ENCODE results near the gene PTTG1.

Gene PTTG1

DNA sequence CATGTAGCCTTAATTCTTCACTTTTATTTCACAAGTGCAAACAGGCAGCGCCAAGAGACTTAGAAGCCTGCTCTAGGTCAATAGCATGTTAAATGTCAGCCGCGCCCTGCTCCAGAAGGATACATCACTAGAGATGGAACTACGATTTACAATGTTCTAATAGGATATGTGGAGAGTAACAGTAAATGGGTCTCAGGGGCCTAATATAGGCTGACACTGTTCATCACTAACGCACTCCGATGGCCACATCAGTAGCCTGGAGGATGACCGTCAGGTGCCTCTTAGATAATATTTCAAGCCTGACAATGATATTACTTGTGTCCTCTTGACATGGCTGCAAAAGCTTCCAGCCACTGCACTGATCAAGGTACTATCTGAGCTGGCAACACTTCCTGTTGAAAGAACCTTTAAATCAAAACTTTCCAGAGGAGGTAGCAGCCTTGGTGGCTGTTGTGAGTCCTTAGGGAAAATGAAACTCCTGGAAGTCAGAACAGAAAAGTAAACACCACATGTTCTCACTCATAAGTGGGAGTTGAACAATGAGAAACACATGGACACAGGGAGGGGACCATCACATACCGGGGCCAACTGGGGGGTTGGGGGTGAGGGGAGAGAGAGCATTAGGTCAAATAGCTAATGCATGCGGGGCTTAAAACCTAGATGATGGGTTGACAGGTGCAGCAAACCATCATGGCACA lies 35.0 kb downstream of the PTTG1 start:
- Histone ChIP-seq H3K9ac (ENCODE audit: low read depth, low read length, poor library complexity, severe bottlenecking) (no peak overlapping the region), H3K9me3 (ENCODE audit: insufficient read depth, low read depth, low read length) (no peaks in the 10 kb centered on the region), H3K27me3 (ENCODE audit: insufficient read depth, low read length, poor library complexity, severe bottlenecking) (no peaks in the 10 kb centered on the region), H4K20me1 (ENCODE audit: insufficient read depth, low read length, poor library complexity, severe bottlenecking) (no peaks in the 10 kb centered on the region), H3K4me3 (ENCODE audit: low read length, poor library complexity, severe bottlenecking) (no peak overlapping the region), H3K9me2 (replicated peaks; ENCODE audit: low read depth, low read length) (no peaks in the 10 kb centered on the region), H3K36me3 (ENCODE audit: insufficient read depth, low read length) (no peaks in the 10 kb centered on the region), H3K4me1 (ENCODE audit: insufficient read depth, low read length, poor library complexity, severe bottlenecking) (peaks cover 14% of the 10 kb centered on the region), H2AFZ (ENCODE audit: low read length) (no peak overlapping the region), H3K4me2 (ENCODE audit: low read depth, low read length, poor library complexity, severe bottlenecking) (peak overlapping the region; percentile 27), H3F3A (ENCODE audit: low read depth) (no peaks in the 10 kb centered on the region), H3K79me2 (ENCODE audit: insufficient read depth, low read length) (no peaks in the 10 kb centered on the region)
- TF ChIP-seq CTCF (conservative IDR thresholded peaks at IDR 0.05; ENCODE audit: low read length), result no peak
- no peak for TF ChIP-seq EZH2phosphoT487 (IDR thresholded peaks at IDR 0.05; ENCODE audit: borderline replicate concordance)

GRCh38 chr5:160457252-160457651 lies 35.6 kb downstream of the PTTG1 start:
- H3K79me2 ChIP-seq (ENCODE audit: insufficient read depth, low read length), result no peaks in the 10 kb centered on the region
- H2AFZ ChIP-seq (ENCODE audit: low read length), result no peak overlapping the region
- TF ChIP-seq CTCF (conservative IDR thresholded peaks at IDR 0.05; ENCODE audit: low read length) (no peak), EZH2phosphoT487 (IDR thresholded peaks at IDR 0.05; ENCODE audit: borderline replicate concordance) (no peak)
- no peak overlapping the region for H3K9ac ChIP-seq (ENCODE audit: low read depth, low read length, poor library complexity, severe bottlenecking)
- no peaks in the 10 kb centered on the region for H3F3A ChIP-seq (ENCODE audit: low read depth)
- H4K20me1 ChIP-seq (ENCODE audit: insufficient read depth, low read length, poor library complexity, severe bottlenecking), result no peaks in the 10 kb centered on the region
- H3K36me3 ChIP-seq (ENCODE audit: insufficient read depth, low read length), result no peaks in the 10 kb centered on the region
- H3K4me3 ChIP-seq (ENCODE audit: low read length, poor library complexity, severe bottlenecking), result no peak overlapping the region
- H3K4me1 ChIP-seq (ENCODE audit: insufficient read depth, low read length, poor library complexity, severe bottlenecking), result peaks cover 14% of the 10 kb centered on the region
- H3K9me3 ChIP-seq (ENCODE audit: insufficient read depth, low read depth, low read length), result no peaks in the 10 kb centered on the region
- H3K9me2 ChIP-seq (replicated peaks; ENCODE audit: low read depth, low read length), result no peaks in the 10 kb centered on the region
- H3K4me2 ChIP-seq (ENCODE audit: low read depth, low read length, poor library complexity, severe bottlenecking), result no peak overlapping the region
- no peaks in the 10 kb centered on the region for H3K27me3 ChIP-seq (ENCODE audit: insufficient read depth, low read length, poor library complexity, severe bottlenecking)

DNA sequence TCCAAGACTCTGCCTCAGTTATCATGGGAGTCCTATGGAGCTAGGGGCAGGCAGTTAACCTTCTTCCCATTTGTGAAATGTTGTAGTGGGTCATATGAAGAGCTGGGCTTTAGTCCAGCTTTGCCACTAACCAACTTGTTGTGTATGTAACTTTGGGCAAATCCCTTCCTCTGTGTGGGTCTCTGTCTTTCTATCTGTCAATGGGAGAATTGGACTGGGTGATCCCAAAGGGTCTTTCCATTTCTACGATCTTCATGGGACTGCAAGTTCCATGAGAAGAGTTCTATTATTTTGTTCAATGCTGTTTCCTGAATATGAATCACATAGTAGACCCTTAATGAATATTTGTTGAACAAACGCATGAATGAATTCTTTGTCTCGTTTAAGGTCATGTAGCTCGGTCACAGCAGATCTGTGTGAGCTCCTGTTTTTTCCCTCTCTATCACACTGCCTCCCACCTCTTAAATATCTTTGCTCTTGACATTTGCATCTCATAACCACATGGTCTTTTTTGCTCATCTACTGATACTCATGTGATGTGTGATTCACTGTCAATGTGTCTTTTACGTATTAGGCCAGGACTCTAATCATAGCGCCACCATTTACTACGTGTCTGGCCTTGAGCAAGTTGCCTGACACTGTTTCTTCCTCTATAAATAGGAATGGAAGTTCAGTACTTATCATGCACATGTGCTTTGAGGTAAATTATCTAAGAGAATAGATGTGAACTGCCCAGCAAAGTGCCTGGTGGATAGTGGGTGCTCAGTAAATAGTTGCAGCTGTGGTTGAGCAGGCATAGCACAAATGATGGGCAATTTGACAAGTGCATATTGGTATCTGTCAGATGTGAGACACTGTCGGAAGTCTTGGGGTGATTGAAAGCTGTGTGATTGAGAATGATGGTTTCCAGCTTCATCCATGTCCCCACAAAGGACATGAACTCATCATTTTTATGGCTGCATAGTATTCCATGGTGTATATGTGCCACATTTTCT lies 37.4 kb downstream of the PTTG1 start:
- no peak for TF ChIP-seq CTCF (conservative IDR thresholded peaks at IDR 0.05; ENCODE audit: low read length)
- H3K27me3 ChIP-seq (ENCODE audit: insufficient read depth, low read length, poor library complexity, severe bottlenecking), result no peaks in the 10 kb centered on the region
- no peaks in the 10 kb centered on the region for H3F3A ChIP-seq (ENCODE audit: low read depth)
- H3K36me3 ChIP-seq (ENCODE audit: insufficient read depth, low read length), result no peaks in the 10 kb centered on the region
- no peaks in the 10 kb centered on the region for H3K79me2 ChIP-seq (ENCODE audit: insufficient read depth, low read length)
- H3K9me3 ChIP-seq (ENCODE audit: insufficient read depth, low read depth, low read length), result no peaks in the 10 kb centered on the region
- no peak overlapping the region for H3K9ac ChIP-seq (ENCODE audit: low read depth, low read length, poor library complexity, severe bottlenecking)
- no peaks in the 10 kb centered on the region for H3K9me2 ChIP-seq (replicated peaks; ENCODE audit: low read depth, low read length)
- H3K4me3 ChIP-seq (ENCODE audit: low read length, poor library complexity, severe bottlenecking), result no peak overlapping the region
- H4K20me1 ChIP-seq (ENCODE audit: insufficient read depth, low read length, poor library complexity, severe bottlenecking), result no peaks in the 10 kb centered on the region
- H3K4me1 ChIP-seq (ENCODE audit: insufficient read depth, low read length, poor library complexity, severe bottlenecking), result peaks cover 25% of the 10 kb centered on the region
- no peak overlapping the region for H2AFZ ChIP-seq (ENCODE audit: low read length)
- no peak overlapping the region for H3K4me2 ChIP-seq (ENCODE audit: low read depth, low read length, poor library complexity, severe bottlenecking)
